SU-DHL-6 (cell line): ENCODE results near the gene PDGFD.

ENCODE experiments used
- H2AFZ ChIP-seq: fragments of 200-600 bp; sonication (generic); 2 replicates; pipeline ENCODE4 v1.6.1; 2014; ENCODE audit warnings: low read depth, mild to moderate bottlenecking, moderate library complexity, mixed read lengths, antibody characterized with exemption, low read length; ENCODE audit not compliant: severe bottlenecking
- H3F3A ChIP-seq: fragments of 200-600 bp; shearing (Covaris generic); 2 replicates; pipeline ENCODE4 v1.6.0; 2016; ENCODE audit warnings: antibody characterized with exemption, mild to moderate bottlenecking; ENCODE audit not compliant: insufficient read depth
- H3K27ac ChIP-seq: fragments of 200-600 bp; sonication (generic); 2 replicates; pipeline ENCODE4 v1.5.1; 2016; ENCODE audit warnings: low read depth, mild to moderate bottlenecking, low read length, moderate library complexity, mixed read lengths
- H3K27me3 ChIP-seq: fragments of 200-600 bp; sonication (generic), shearing (Covaris generic); 2 replicates; pipeline ENCODE4 v1.6.0; 2014; ENCODE audit warnings: mild to moderate bottlenecking, low read length
- H3K36me3 ChIP-seq: fragments of 200-600 bp; sonication (generic); 2 replicates; pipeline ENCODE4 v1.6.1; 2014; ENCODE audit warnings: mild to moderate bottlenecking, low read length, mixed read lengths
- H3K4me2 ChIP-seq: fragments of 300-600, 200-600 bp; shearing (Covaris generic), sonication (generic); 2 replicates; pipeline ENCODE4 v1.6.0; 2014; ENCODE audit warnings: low read length, low read depth, mild to moderate bottlenecking; ENCODE audit not compliant: poor library complexity, severe bottlenecking
- H3K4me3 ChIP-seq: fragments of 200-600 bp; sonication (generic); 2 replicates; pipeline ENCODE4 v1.5.1; 2014; ENCODE audit warnings: antibody characterized with exemption, low read length, mild to moderate bottlenecking, mixed read lengths; ENCODE audit not compliant: insufficient read depth, poor library complexity, severe bottlenecking
- H3K79me2 ChIP-seq: fragments of 200-600 bp; sonication (generic); 2 replicates; pipeline ENCODE4 v1.6.1; 2014; ENCODE audit warnings: mild to moderate bottlenecking, low read length, moderate library complexity; ENCODE audit not compliant: insufficient read depth
- H3K9ac ChIP-seq: fragments of 200-600 bp; sonication (generic); 2 replicates; pipeline ENCODE4 v1.7.0; 2014; ENCODE audit warnings: mild to moderate bottlenecking, low read length
- H3K9me2 ChIP-seq: fragments of 200-600 bp; sonication (generic); replicated peaks from 2 replicates; pipeline ENCODE4 v1.6.1; 2014; ENCODE audit warnings: low read length; ENCODE audit not compliant: insufficient read depth
- H3K9me3 ChIP-seq: fragments of 200-600 bp; sonication (generic); 2 replicates; pipeline ENCODE4 v1.6.1; 2014; ENCODE audit warnings: low read length, mixed read lengths; ENCODE audit not compliant: insufficient read depth
- H4K20me1 ChIP-seq: fragments of 200-600 bp; sonication (generic); 2 replicates; pipeline ENCODE4 v1.6.1; 2014; ENCODE audit warnings: low read depth, mild to moderate bottlenecking, antibody characterized with exemption, low read length, moderate library complexity, mixed read lengths
- EZH2phosphoT487 ChIP-seq: fragments of 200-600 bp; sonication (generic), shearing (Covaris generic); conservative IDR thresholded peaks from 2 replicates; pipeline ENCODE4 v1.6.1; 2018; ENCODE audit warnings: mild to moderate bottlenecking, antibody characterized with exemption, low read length, moderate library complexity, mixed read lengths
- TF ChIP-seq, protein P1 (sequence below): fragments of 200-600 bp; sonication (generic); IDR thresholded peaks from one replicate; pipeline ENCODE4 v1.5.1; 2017; ENCODE audit warnings: antibody characterized with exemption, mild to moderate bottlenecking, low read length, moderate library complexity; ENCODE audit not compliant: insufficient read depth, poor library complexity, severe bottlenecking

Gene PDGFD

DNA sequence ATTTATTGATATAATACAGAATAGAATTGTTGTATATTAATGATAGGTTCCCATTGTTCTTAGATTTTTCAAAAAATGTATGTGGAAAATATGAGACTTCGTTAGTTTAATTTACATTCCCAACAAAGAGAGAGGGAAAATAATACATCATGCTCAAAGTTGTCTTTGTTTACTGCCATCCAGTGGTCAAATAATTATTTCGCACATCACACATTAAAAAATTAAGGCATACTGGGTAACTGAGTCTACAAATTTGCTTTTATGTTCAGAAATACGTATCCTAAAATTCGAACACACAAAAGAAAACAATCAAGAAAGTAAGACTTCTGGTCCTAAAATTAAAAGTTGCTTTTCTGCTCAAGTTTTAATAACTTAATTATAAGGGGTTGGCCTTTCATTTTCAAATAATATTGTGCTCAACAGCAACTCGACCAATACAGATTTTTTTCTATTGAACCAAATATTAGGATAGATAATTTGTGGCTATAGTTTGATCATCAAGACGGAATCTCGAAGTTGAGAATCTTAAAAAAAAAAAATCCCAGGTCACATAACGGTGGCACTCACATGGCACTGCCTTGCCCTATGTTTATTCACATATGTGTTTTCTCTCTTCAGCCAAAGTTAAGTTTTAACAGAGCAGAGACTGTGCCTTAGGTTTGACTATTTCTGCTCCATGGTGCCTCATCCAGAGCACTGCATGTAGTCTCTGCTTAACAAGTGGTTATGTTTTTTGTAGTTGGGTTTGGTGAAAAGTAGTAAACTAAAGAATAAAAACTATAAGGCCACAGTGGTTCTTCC is 12.3 kb downstream of the PDGFD start:
- no peaks in the 10 kb centered on the region for H3K27me3 ChIP-seq
- H3K9ac ChIP-seq, result peak overlapping the region; percentile 42
- H3K4me2 ChIP-seq, result peak overlapping the region; percentile 85
- peak overlapping the region; percentile 8 for H2AFZ ChIP-seq
- peak overlapping the region; percentile 47 for H3K4me3 ChIP-seq
- no peak for TF ChIP-seq EZH2phosphoT487
- TF ChIP-seq, protein P1, sequence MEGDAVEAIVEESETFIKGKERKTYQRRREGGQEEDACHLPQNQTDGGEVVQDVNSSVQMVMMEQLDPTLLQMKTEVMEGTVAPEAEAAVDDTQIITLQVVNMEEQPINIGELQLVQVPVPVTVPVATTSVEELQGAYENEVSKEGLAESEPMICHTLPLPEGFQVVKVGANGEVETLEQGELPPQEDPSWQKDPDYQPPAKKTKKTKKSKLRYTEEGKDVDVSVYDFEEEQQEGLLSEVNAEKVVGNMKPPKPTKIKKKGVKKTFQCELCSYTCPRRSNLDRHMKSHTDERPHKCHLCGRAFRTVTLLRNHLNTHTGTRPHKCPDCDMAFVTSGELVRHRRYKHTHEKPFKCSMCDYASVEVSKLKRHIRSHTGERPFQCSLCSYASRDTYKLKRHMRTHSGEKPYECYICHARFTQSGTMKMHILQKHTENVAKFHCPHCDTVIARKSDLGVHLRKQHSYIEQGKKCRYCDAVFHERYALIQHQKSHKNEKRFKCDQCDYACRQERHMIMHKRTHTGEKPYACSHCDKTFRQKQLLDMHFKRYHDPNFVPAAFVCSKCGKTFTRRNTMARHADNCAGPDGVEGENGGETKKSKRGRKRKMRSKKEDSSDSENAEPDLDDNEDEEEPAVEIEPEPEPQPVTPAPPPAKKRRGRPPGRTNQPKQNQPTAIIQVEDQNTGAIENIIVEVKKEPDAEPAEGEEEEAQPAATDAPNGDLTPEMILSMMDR, result peak; percentile 48
- no peaks in the 10 kb centered on the region for H4K20me1 ChIP-seq
- no peaks in the 10 kb centered on the region for H3K9me2 ChIP-seq
- no peaks in the 10 kb centered on the region for H3K9me3 ChIP-seq
- H3K79me2 ChIP-seq, result peaks cover 61% of the 10 kb centered on the region
- H3K36me3 ChIP-seq, result no peaks in the 10 kb centered on the region
- H3F3A ChIP-seq, result peaks cover 15% of the 10 kb centered on the region; the same call in 1 of the 2 replicates
- H3K27ac ChIP-seq, result peak overlapping the region; percentile 75

DNA sequence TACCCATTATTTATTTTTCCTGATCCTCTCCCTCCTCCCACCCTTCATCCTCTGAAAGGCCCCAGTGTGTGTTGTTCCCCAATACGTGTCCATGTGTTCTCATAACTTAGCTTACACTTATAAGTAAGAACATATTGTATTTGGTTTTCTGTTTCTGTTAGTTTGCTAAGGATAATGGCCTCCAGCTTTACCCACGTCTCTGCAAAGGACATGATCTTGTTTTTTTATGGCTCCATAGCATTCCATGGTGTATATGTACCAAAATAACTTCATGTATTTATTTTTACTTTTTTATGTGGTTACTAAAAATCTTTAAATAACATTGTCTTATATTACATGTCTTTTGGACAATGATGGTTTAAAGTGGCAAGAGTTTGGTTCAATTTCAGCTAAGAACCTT is 15.2 kb downstream of the PDGFD start:
- Histone ChIP-seq H3F3A (peaks cover 7% of the 10 kb centered on the region; the same call in 1 of the 2 replicates), H4K20me1 (no peaks in the 10 kb centered on the region), H3K9ac (no peak overlapping the region), H3K79me2 (peaks cover 56% of the 10 kb centered on the region), H3K27ac (no peak overlapping the region), H3K9me2 (no peaks in the 10 kb centered on the region), H3K36me3 (no peaks in the 10 kb centered on the region), H3K9me3 (no peaks in the 10 kb centered on the region), H3K4me3 (no peak overlapping the region), H2AFZ (no peak overlapping the region), H3K4me2 (no peak overlapping the region), H3K27me3 (no peaks in the 10 kb centered on the region)
- TF ChIP-seq, protein P1, result no peak
- no peak for TF ChIP-seq EZH2phosphoT487

DNA sequence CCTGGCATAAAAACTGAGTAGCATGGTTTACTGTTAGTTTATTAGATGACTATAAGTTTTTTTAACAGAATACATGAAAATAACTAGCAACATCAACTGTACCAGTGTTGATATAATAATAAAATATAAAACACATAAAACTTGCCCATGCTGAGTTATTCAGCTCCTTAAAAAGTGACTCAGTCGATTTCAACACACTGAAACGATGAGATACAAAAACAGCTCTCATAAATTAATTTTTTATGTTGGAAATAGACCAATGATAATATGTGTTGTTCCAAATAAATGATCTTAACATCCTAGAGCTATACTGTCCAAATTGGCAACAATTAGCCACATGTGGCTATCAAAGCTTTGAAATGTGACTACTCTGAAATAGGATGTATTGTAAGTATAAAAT is 15.9 kb downstream of the PDGFD start:
- Histone ChIP-seq H3K9me3 (no peaks in the 10 kb centered on the region), H4K20me1 (no peaks in the 10 kb centered on the region), H3K79me2 (peaks cover 50% of the 10 kb centered on the region), H3F3A (0 out of 2 replicates have a peak, but pooled peaks cover under 1% of the 10 kb centered on the region), H3K4me2 (no peak overlapping the region), H3K36me3 (no peaks in the 10 kb centered on the region), H2AFZ (no peak overlapping the region), H3K27ac (no peak overlapping the region), H3K9me2 (no peaks in the 10 kb centered on the region), H3K4me3 (no peak overlapping the region), H3K9ac (no peak overlapping the region), H3K27me3 (no peaks in the 10 kb centered on the region)
- TF ChIP-seq, protein P1, result no peak
- TF ChIP-seq EZH2phosphoT487, result no peak
